CMK (cell line): ENCODE measurements around the gene SLC25A17.
"Not testable (repeated sequence)": the region's sequence is repeated elsewhere in the genome, so short reads cannot be mapped to it uniquely, and the experiment has no call there.

Experiments used
- DNase-seq: peaks from one replicate; pipeline ENCODE4 v3.0.0-alpha.2; 2010; ENCODE audit warnings: low read depth

Gene SLC25A17, protein sequence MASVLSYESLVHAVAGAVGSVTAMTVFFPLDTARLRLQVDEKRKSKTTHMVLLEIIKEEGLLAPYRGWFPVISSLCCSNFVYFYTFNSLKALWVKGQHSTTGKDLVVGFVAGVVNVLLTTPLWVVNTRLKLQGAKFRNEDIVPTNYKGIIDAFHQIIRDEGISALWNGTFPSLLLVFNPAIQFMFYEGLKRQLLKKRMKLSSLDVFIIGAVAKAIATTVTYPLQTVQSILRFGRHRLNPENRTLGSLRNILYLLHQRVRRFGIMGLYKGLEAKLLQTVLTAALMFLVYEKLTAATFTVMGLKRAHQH

DNA sequence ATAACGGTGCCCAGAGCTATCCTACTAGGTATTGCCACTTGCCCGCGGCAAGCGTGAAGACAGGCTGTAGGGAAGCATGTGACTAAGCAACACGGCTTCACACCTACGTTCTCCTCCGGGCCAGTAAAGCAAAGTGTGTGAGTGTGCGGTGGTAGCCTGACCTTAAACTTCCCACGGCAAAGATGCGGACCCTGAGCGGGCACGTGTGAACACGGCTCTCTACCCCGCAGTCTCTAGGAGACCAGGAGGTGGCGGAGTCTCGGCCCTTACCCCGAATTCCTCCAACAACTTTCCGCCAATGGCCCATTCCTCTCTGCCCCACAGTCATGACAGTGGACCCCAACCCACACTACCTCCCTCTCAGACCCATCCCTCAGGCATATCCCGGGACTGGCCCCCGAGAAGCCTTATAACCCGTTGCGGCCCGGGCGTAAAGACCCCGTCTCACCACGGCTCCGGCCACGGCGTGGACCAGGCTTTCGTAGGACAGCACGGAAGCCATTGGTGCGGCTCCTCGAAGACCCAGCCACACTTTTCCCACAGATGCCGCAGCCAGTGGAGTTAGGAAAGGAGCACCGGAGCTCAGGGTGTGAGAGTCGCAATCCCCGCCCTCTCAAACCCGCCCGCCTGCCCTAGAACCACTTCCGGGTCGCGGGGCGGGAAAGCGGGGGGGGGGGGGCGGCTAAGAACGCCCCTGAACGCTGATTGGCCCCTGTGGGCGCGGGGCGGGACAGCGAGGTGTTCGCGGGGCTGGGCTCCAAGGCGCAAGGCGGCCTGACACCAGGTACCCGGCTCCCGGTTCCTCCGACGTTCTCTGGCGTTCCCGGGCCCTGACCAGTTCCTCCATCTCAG is at the start of gene SLC25A17:
Gene SLC25A17 (minus strand): TSS at position 600 of the 852 bp plus-strand sequence. CDS start 98 bp downstream, at position 502.
- DNase-seq = peak; percentile 63

DNA sequence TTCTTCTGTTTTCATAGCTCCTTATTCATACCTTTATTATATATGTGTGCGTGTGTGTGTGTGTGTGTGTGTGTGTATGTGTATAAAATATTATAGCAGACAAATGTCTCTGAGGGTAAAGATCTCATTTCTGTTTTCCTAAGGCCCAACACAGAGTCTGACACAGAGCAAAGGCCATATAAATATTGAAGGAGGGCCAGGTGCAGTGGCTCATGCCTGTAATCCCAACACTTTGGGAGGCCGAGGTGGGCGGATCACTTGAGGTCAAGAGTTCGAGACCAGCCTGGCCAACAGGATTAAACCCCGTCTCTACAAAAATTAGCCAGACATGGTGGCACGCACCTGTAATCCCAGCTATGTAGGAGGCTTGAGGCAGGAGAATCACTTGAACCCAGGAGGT is 49.2 kb upstream of the SLC25A17 start:
- DNase-seq = not testable (repeated sequence)

DNA sequence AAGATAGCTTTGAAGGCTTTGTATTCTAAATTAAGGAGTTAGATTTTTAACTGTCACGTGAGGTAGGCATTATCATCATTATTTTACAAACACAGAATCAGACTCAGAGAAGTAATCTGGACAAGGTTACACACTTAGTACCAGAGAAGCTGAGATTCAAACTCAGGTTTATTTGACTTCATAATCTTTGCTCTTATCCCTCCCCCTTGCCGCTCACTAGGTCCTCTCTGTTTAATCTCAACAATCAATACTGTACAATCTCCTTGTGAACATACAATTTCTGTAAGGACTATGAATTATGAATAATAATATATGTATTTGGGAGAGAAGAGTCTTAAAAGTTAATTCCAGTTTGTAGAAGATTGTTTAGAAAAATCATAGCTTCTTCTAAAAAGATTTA is 48.0 kb upstream of the SLC25A17 start:
- no peak for DNase-seq

DNA sequence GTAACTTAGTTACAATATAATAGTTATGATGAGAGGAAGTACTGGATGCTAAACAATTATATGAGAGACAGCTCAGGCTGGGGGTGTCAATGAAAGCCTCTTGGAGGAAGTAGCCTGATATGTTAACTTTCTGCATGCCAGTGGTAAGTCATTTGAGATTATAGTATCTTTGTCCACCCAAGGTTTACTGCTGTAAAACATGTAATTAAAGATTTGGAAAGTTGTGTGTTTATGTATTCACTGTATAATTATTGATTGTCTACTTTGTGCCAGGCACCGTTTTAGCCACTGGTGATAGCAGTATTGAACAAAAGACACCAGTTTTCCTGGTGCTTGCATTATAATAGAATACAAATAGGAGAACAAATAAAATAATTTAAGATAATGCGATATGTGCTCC is 43.4 kb upstream of the SLC25A17 start:
- DNase-seq = no peak

DNA sequence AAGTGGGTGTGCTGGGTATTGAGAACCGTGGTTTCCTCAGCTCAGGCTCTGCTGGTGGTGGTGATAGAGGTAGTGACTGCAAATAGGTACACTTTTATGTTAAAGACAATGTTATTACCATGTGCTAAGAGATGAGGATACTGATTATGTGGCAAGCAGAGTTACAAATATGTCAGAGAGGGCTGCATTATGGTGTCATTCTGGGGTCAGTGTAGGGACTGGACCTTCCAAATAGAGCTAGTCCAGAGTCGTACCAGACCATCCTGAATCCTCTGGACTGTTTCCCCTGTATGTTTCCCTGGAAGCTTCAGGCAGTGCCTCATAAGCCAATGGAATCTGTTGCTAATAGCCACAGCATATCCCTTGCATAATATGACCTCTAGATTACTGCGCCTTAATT is 42.9 kb upstream of the SLC25A17 start, which contains the start of gene DNAJB7:
Gene DNAJB7 (minus strand): TSS at position 101 of the 400 bp plus-strand sequence. CDS start 119 bp downstream, outside the sequence.
- no peak for DNase-seq

DNA sequence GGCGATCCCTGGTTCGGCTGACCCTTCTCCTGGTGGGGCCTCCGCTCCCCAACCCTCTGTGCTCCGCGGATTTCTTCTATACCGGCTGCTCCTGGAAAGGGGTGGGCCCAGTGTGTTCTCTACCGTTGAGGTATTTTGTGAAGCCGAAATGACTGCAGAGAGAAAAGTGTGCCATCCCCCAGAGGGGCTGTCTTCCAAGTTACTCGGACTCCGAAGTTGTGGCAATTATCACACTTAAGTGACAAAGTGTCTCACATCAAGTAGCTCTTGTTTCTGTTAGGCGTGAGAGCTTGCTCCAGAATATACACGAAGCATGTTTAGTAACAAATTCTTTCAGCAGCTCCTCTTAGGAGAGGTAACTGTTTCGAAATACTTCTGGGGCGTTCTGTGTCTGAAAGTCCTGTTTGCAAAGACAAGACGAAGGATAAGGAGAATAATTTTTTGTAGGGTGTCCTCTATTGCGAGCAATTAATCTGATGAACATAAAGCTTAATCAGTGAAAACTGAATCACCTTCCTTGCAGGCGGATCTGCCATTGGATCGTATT is 38.2 kb upstream of the SLC25A17 start:
- DNase-seq = no peak

DNA sequence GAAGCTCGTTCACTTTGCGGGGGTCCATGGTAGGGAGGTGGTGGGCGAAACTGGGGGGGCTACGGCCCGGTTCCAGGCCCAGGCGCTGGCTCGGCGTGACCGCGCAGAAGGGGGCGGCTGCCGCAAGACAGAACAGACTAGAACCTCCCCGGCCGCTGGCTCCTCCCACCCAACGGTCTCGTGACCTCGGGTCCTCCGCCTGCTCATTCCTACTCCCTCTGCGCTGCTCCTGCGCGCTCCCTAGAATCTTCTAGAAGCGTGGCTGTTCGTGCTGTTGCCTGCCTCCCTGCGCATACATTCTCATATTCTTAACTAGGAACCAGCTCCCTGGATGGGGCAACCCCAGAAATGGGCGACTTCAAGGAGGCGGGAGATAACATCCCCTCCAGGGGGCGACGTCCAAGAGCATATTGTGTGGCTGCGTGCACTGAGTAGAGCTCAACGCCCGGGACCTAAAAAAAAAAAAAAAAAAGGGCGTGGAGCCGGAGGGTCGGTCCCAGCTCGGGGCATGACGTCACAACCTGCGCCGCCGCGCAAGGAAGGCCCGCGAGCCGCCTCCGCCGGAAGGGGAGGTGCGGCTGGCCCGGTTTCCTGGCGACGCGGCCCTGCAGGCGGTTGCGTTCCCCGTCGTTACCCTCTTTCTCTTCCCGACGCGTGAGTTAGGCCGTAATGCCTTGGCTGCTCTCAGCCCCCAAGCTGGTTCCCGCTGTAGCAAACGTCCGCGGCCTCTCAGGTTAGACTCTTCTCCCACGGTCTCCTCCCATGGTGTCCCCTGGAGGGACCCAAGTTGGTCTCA is 37.6 kb upstream of the SLC25A17 start, which contains the start of the genes ST13 and XPNPEP3:
Gene ST13 (minus strand): TSS at position 127 of the 796 bp plus-strand sequence. CDS start 99 bp downstream, at position 28.
Gene XPNPEP3 (plus strand): TSS at position 636 of the 796 bp plus-strand sequence. CDS start 34 bp downstream, at position 670.
- DNase-seq = peak; percentile 89

DNA sequence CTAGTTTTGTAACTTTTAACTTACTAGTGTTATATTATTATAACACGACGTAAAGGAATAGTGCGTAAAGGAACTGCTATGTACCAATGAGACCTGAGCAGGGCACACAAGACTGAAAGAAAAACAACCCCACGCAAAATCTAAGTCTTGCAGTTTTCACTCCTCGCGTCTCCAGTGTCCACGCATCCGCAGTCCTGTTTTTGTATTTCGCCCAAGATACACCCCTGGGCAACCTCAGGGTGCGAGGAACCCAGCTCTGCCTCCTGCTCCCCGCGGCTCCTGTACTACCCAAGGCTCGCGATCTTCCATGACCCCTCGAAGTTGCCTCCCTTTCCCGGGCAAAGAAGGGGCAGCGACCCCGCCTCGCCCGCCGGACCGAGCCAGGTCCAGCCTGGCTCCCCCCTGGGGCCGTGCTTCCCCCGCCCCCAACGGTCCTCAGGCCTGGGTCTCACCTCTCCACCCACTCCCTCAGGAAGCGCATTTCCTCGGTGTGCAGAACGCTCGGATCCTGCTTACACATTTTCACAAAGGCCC is 36.9 kb upstream of the SLC25A17 start:
- DNase-seq = peak; percentile 27

DNA sequence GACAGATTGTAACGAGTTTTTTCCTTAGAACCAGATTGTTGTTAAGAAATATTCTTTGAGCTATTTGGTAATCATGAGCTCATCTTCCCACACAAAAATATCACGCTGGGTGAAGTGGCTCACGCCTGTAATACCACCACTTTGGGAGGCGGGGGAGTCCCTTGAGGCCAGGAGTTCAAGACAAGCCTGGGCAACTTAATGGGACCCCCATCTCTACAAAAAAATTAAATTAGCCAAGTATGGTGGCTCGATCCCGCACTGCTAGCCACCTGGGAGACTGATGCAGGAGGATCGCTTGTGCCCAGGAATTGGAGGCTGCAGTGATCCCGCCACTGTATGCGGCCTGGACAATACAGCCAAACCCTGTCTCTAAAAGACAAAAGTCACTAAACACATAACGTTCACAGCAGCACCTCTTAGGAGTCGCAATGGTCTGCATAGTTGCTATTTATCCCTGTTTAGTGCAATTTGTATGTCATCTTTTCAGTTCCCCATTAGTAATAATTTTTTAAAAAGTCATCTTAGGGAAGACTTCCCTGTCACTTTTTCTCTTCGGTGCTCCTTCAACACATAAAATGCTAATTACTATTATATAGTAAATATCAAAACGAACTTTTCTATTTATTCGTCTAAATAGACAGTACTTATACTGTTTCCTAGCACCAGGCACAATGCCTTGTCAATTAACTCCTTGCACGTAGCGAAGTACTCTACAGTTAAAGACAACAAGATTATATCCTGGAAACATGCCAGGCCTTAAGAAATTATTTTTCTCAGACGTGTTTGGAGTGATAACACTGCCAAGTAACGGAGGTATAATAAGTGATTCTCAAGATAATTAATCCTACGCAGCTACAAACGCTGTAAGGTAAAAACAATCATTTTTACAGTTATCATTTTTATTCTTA is 36.2 kb upstream of the SLC25A17 start:
- DNase-seq = no peak

DNA sequence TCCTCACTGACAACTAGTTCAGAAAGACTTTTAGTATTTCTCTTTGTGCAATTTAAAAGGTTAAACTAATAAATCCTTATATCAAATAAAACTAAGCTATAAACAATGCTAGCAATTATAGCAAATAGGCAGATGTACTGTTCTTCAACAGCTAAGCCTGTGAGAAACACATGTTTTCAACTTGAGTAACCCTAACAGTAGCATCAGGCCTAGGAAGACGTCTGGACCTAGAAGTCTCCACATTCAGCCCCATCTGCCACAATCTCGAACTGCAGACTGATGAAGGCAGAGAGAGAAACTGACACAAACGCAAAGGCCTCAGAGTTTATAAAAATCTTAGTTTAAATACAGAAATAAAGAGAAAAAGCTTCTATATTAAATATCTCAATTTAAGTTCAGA is 34.8 kb upstream of the SLC25A17 start:
- DNase-seq = no peak

DNA sequence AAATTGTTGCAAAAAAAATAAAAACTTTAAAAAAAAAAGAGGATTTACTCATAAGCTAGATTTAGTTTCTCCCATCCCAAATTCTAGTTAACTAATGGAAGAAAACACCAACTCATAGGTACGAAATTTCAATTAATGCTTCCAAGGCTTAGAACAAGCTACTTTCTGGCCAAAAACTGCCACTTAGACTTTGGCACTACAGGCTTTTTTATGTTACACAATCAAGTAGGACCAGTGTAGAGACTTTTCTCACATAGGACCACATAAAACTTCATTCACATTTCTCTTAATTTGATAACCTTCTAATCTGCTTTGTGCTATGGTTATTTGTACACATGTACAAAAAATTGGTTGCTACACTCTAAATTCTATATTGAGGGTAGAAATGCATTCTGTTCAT is 34.2 kb upstream of the SLC25A17 start:
- no peak for DNase-seq

DNA sequence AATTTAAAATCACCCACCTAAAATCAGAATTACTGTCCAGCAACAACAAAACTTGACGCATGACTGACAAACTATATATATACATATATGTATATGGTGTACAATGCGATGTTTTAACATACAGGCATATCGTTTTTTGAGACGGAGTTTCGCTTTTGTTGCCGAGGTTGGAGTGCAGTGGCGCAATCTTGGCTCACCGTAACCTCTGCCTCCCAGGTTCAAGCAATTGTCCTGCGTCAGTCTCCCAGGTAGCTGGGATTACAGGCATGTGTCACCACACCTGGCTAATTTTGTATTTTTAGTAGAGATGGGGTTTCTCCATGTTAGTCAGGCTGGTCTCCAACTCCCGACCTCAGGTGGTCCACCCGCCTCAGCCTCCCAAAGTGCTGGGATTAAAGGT is 26.7 kb upstream of the SLC25A17 start:
- DNase-seq = not testable (repeated sequence)

DNA sequence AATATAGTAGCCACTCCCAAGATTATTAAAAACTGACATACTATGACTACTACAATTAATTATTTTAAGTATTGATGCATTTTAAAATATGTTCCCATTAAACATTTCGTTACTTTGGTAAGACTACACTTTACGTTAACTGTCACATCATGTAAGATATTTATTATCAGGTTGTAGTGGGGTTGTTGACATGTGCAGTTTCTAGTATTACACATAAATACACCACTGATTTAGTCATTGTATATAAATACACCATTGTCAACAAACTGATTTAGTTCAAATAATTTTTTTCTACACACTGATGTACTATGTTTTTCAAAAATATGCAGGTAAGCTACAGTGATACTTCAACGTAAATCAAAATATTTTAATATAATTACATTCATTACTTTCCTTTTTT is 25.8 kb upstream of the SLC25A17 start:
- no peak for DNase-seq

DNA sequence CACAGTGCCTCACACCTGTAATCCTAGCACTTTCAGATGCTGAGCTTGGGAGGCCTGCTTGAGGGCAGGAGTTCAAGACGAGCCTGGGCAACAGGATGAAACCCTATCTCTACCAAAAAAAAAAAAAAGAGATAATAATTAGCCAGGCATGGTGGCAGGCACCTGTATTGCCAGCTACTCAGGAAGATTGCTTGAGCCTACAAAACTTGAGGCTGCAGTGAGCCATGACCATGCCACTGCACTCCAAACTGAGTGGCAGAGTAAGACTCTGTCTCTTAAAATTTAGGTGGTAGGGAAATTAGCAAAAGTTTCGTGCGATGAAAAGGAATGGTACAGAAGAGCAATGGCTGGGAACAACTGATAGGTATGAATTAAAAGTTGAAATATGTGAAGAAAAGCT is 19.3 kb upstream of the SLC25A17 start:
- no peak for DNase-seq

DNA sequence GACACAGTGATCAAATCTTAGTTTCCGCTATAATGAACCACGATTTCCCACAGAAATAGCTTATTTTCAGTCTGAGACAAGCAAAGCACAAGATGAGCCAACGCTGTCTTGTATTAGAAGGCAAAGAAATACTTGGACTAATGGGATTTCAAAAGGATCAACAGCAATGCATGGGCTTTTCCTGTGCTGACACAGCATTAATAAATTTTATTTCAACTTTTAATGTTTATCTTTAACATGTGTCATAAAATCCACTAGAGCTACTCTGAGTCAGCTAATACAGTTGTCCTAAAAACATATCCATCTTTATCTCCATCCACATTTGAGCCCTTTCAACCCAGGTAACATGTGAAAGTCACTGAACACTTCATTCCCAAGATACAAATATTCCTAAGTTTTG is 15.5 kb upstream of the SLC25A17 start:
- no peak for DNase-seq

DNA sequence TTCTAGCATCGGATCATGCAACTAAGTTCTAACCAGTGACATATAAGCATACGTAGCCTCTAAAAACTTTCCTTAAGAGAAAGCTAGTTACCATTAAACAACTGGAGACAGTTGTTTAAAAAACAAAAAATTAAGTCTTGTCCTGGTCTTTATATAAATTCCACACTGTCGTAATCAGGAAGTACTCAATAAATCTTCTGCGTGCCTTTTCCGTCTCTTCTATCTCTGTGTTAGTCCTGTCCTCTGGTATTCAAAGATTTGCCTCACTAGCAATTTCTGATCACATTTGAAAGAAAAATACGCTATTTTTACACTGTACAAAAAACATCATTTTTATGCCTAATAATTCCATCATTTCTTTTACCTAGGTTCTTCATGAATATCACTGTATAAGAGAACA is 10.0 kb upstream of the SLC25A17 start:
- no peak for DNase-seq

DNA sequence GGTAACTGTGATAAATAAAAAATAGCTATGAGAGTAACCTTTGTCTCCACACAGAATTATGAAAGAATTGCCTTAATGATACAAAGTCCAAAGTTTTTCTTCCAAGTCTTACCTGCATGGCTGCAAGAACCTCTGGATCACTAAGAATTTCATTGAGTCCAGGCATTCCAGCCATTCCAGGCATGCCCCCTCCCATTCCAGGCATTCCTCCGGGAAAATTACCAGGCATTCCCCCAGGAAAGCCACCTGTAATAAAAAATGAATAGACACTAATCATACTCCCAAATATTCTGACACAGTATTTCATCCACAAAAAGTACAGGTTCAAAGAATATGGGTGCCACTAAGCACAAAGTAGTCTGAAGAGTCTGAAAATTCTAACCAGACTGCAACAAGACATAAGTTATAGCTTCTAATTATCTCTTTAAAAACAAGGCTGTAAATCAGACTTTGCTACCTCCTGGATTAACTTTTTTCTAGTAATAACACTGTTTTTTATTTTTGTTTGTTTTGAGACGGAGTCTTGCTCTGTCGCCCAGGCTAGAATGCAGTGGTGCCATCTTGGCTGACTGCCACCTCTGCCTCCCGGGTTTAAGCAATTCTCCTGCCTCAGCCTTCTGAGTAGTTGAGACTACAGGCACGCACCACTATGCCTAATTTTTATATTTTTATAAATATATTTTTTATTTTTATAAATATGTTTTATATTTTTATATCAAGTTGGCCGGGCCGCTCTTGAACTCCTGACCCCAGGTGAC is 8.0 kb upstream of the SLC25A17 start:
- DNase-seq = no peak

DNA sequence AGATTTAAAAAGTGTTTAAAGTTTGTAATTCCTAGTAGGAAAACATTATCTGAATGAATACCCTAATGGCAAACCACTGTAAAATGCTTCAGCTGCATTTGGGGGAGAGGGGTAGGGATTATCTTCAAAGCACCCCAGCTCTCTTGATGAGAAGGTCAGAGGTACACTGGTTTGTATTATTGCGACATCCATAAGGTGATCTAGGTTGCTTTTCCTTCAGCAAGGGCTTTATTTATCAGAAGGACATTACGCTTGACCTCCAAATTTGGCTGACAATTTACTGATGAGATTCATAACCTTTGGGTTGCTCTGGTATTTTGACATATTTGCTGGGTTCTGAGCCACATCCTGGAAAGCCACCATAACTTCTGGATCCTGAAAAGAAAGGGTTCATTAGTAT is 7.1 kb upstream of the SLC25A17 start:
- not testable (repeated sequence) for DNase-seq

DNA sequence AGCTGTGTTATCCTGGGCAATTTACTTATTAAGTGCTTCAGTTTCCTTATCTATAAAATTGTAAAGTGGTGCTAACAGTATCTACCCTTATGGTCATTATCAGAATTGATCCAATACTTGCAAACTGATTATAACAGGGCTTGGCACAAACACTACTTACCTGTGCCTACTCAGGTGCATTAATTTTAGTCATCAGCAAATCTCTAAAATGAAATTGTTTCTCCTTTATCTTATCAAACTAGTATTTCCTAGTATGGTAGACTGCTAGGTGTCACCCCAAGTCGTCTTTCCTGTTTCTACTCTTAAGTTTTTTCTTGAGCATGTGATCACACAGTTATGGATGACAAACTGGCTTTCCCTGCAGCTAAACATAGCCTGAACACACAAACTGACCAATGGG is 4.3 kb upstream of the SLC25A17 start:
- no peak for DNase-seq
